GM21723 (cell line): ENCODE data around the gene DPYSL3.
"Not testable (repeated sequence)": the region's sequence is repeated elsewhere in the genome, so short reads cannot be mapped to it uniquely, and the experiment has no call there.

Experiments
- ATAC-seq: cut with Tn5 transposase; IDR thresholded peaks from one replicate; pipeline ENCODE4 v1.9.1; 2021; ENCODE audit warnings: mild to moderate bottlenecking, moderate library complexity; ENCODE audit not compliant: unreplicated experiment

Gene DPYSL3

GRCh38 chr5:147373328-147373727, 136.5 kb downstream of the DPYSL3 start:
- no peak for ATAC-seq

- ATAC-seq, result no peak
Observed at GRCh38 chr5:147372191-147372590, 137.7 kb downstream of the DPYSL3 start.

DNA sequence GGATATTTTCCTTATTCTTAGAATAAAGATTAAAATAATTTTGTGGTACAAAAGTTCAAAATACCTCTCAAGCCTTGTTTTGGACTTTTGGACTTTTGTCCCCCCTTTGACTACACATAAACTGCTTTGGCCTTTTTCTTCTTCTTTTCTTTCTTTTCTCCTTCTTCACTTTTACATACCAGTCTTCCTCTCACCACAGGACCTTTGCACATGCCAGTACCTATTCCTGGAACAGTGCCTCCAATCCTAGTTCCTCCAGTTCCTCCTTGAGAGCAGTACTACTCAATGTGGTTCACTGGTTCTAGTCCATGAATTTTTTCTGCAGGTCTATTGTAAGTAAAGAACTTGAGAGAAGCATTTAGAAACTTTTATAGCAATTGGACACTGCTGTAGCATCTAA, 138.6 kb downstream of the DPYSL3 start:
- ATAC-seq, result no peak

DNA sequence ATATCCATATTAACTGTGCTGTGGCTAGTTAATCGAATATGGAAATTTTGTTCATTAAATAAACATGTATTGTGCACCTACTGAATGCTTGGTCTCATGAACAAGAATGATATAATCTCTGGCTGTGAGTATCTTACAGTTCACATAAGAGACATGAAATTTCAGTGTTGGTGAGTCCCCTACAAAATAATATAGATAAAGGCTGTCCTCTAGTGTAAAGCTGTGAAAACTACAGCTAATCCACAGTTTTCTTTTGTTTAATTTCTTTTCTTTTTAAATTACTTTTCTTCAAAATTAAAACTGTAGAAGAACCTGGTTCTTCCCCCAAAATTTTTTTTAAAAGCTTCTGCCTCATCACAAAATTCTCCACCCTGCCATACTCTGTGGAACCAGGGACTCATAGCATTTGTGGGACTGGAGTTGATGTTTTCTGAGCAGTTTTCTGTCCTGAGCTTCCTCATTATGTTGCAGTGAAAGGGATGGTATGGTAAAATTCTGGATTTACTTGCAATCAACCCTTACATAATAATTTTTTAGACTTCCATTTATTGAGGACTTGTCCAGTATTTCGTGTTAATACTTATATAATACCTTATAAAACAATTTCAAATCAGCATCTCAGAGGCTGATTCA, 140.0 kb downstream of the DPYSL3 start:
- no peak for ATAC-seq

DNA sequence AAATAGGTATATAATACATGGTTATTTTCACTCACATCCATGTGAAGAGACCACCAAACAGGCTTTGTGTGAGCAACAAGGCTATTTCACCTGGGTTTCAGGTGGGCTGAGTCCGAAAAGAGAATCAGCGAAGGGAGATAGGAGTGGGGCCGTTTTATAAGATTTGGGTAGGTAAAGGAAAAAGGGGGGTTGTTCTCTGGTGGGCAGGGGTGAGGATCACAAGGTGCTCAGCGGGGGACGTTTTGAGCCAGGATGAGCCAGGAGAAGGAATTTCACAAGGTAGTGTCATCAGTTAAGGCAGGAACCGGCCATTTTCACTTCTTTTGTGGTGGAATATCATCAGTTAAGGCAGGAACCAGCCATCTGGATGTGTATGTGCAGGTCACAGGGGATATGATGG, 142.5 kb downstream of the DPYSL3 start:
- ATAC-seq, result not testable (repeated sequence)

DNA sequence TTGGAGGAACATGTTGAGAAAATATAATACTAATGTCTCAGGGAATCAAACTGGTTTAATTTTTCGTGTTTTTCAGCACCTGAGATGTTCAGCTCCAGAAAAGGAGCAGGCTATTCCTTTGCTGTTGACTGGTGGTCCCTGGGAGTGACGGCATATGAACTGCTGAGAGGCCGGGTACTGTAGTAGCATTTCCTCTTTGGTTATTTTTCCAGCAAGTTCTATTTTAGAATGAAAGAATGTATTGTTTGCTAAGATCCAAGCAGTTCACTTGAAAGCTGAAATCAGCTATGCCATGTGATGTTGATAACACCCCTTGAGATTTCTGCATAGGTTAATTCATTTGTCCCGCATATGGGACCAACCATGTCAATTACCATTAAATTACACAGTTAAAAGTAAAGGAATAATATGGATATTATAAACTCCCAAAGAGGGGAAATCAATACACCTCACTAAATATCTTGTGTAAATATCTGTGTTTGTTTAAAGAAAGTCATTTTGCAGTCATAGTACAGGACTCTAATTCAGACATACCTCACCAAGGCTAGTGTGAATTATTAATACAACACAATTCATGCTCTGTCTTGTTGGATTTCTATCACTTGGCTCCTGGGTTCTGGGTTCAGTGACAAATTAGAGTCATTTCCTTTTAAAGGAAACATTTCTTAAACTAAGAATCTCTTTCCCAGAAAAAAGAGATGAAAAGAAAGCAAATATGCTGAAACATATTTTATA, 148.3 kb downstream of the DPYSL3 start:
- ATAC-seq, result no peak

- ATAC-seq, result no peak
Observed at GRCh38 chr5:147360816-147361215, 149.1 kb downstream of the DPYSL3 start.

DNA sequence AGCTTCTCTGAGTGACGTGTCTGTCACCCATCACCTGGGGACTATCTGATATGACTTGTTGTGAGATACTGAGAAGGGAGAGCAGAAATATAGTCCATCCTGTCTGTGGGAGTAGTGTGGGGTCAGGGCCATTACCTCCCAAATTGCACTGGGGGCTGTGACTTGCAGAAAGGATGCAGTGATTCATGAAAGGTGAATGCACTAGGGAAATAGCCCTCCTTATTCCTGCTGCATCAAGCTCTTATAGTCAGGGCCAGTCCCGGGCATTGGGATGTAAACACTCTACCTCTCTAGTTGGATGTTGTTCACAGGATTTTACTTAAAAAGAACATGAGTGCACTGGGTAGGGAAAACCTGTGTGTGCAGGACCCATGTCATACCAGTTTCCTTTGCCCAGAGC, 150.3 kb downstream of the DPYSL3 start:
- ATAC-seq, result no peak

DNA sequence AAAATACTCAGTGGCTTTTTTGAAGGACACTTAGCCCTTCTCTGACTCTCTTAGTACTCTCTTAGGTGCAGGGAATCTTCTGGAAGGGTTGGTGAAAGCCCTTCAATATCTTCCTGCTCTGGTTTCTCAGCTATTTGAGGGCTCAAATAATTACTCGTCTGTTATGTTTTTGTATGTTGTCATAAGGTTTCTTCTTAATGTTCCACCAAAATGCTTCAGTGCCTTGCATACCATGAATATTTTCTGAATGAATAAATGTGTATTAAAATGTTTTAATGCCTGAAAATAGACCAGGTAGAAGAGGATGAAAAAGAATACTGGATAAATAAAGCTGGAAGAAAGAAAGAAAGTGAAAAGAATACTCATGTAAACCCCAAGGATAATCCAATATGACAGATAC, 150.8 kb downstream of the DPYSL3 start:
- ATAC-seq, result no peak

DNA sequence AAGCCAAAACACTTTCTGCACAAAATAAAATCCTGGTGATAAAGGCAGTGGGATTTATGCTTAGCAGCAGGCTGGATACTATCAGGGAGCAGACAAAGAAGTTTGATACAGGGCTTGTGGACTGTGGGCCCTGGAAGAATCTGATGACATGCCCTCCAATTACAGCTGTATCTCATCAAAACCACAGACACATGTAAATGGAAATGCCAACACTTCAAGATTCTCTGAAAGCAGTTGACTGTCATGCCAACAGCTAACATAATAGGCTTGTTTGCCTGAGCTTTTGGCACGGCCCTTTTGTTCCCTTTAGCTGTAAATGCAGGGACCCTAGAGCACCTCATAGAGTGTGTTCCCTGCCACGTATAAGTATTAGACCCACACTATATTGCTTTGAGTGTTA, 160.6 kb downstream of the DPYSL3 start:
- no peak for ATAC-seq

- ATAC-seq, result no peak
Observed at GRCh38 chr5:147348451-147348850, 161.4 kb downstream of the DPYSL3 start.

DNA sequence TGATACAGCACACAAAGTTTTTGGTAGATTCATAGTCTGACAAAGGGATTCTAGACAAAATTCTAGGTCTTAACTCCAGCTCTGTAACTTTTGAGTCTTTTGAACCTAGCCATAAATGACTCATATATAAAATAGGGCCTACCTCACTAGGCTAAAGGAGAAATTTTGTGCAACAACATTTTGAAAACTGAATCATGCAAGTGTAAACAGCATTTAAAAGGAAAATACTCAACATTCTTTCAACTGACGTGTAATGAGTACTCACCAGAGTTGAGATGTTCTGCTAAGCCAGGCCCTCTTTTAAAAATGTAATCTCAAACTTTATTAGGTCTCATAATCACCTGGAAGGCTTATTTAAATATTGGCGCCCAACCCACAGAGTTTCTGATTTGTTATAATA, 161.8 kb downstream of the DPYSL3 start:
- no peak for ATAC-seq

DNA sequence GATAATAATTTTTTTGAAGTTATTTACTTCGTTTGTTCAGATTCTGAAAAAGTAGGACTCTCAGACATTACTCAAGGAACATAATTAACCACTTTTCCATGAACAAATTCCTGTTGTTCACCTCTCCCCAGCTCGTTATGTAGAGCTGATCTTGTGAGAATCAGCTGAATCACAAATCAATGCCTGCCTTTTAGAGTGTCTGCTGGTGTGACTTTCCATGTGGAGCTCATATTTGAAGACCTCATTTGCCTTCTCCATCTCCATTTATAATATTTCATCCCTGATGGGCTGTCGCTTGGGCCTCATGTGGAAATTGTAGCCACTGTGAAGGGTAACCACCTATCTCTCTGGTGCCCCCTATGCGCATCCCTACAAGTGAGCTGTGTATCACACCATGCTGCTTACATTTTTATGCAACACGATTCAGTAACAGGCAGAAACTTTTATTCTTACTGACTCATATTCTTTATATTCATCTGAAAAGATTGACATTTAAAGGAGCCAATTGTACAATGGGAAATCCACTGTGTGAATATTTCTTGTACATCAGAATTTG, 163.8 kb downstream of the DPYSL3 start:
- ATAC-seq, result no peak

DNA sequence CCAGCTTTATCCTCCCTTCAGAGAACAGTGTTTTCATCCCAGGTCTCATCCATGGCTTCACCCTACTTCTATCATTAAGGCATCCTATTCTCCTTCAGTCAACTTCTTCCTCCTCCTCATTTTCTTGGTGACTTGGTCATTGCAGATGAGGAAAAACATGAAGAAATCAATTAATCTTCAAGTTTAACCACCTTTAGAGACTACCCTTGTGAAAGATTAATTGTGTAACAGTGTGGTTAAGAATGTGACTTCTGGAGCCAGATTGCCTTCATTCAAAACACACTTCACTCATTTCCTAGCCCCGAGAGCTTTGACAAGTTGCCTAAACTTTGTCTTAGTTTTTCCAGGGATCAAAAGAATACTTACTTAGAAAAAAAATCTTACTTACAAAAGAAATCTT, 165.0 kb downstream of the DPYSL3 start:
- ATAC-seq, result no peak

DNA sequence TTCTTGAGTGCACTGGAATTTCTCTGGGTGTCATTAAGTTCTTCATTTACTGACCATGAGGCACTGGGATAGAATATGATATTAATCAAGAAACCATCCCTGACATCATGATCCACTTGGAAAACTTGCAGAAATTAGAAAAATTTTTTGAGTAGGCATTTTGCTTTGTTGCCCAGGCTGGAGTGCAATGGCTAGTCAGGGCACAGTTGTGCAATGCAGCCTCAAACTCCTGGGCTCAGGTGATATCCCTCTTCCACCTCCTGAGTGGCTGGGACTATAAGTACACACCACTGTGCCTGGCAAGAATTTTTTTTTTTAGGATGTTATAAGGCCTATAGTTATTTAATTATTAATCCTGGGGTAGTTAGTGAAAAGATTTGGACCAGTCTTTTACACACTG, 168.5 kb downstream of the DPYSL3 start:
- no peak for ATAC-seq

DNA sequence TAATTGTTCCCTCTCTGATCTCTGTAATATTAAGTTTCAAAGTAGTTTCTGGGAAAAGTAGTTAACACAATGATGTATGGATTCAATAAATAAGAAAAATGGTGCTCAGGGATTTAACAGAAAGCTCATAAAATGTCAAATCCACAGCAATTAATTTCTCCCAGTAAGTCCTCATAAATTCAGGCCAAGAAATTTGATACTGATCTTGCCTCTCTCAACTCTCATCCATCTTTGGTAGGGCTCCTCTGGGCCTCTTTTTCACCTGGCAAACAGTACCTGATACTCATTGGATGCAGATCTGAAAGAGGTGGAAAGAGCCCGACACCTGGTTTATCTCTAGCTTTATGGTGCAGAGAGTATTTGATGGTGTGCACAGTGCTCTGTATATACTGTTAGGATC, 168.9 kb downstream of the DPYSL3 start:
- no peak for ATAC-seq
